ENCODE data around the gene KRTAP25-1.

The KRTAP25-1 gene

DNA sequence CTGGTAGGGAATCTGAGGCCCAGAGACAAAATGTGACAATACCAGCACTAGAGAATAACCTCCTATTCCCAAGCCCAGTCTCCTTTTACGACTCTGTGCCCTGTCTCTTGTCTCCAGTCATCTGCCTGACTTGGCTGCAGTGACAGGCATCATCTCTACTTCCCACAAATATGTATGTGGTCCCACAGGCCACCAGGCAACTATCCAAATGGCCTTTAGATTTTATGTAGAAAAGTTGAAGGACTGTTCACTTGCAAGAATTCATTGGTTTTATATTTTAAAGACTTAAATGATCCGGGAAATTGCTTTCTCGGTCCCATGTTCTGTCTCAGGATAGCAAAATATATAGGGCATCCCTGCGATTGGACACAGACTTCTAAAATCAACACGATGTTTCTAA lies 18.2 kb downstream of the KRTAP25-1 start:
- no peak for ATAC-seq (ENCODE audit: low read depth)
- Mint-ChIP-seq H3K4me1 (no peaks in the 10 kb centered on the region), H3K36me3 (no peaks in the 10 kb centered on the region), H3K4me3 (no peak overlapping the region), H3K27ac (no peak overlapping the region), H3K27me3 (no peaks in the 10 kb centered on the region), H3K9me3 (no peaks in the 10 kb centered on the region)
- DNase-seq (ENCODE audit: low spot score in 2 of 2) = no peak

DNA sequence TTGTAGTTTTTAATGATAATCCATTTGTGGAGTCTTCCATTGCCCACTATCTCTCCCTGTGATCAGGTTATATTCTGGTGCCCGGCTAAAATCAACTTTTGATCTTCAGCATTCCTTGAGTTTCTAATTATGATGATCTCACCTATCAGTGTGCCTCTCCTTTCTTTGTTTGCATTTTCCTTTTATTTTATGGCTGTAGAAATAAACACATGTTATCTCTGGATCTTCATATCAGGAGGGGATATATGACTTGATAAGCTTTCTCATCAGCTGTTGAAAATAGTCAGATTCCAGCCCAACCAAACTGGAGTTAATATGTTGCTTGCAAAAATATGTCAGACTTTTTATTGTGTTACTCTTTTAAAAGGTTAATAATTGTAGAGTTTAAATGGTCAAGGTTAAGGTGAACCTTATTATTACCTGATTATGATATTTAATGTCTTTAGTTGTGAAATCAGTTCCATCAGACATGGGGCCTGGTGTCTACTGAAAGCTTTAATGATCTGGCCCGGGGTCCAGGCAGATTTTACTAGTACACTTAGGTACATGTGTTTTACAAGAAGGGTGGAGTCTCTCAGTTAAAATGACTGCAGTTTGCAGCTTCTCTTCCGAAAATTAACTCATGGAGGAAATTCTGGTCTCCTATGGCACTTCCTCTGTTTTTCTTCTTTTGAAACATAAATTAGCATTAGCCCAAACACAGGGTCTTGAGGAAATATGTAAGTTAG lies 19.3 kb downstream of the KRTAP25-1 start:
- no peak overlapping the region for H3K27ac Mint-ChIP-seq
- H3K9me3 Mint-ChIP-seq = peaks cover 3% of the 10 kb centered on the region
- DNase-seq (ENCODE audit: low spot score in 2 of 2) (no peak), ATAC-seq (ENCODE audit: low read depth) (no peak)
- no peak overlapping the region for H3K4me3 Mint-ChIP-seq
- H3K36me3 Mint-ChIP-seq = no peaks in the 10 kb centered on the region
- no peaks in the 10 kb centered on the region for H3K4me1 Mint-ChIP-seq
- no peaks in the 10 kb centered on the region for H3K27me3 Mint-ChIP-seq

GRCh38 chr21:30268608-30269197 lies 20.6 kb downstream of the KRTAP25-1 start:
- H3K27ac Mint-ChIP-seq = no peak overlapping the region
- H3K27me3 Mint-ChIP-seq = no peaks in the 10 kb centered on the region
- DNase-seq (ENCODE audit: low spot score in 2 of 2) (no peak), ATAC-seq (ENCODE audit: low read depth) (no peak)
- peaks cover 3% of the 10 kb centered on the region for H3K9me3 Mint-ChIP-seq
- no peaks in the 10 kb centered on the region for H3K36me3 Mint-ChIP-seq
- H3K4me1 Mint-ChIP-seq = no peaks in the 10 kb centered on the region
- no peak overlapping the region for H3K4me3 Mint-ChIP-seq

- DNase-seq (ENCODE audit: low spot score in 2 of 2) = no peak
- Mint-ChIP-seq H3K27ac (no peak overlapping the region), H3K9me3 (peaks cover 1% of the 10 kb centered on the region), H3K4me1 (no peaks in the 10 kb centered on the region), H3K27me3 (no peaks in the 10 kb centered on the region), H3K36me3 (no peaks in the 10 kb centered on the region), H3K4me3 (no peak overlapping the region)
- no peak for ATAC-seq (ENCODE audit: low read depth)
Observed at GRCh38 chr21:30257773-30258172, 31.5 kb downstream of the KRTAP25-1 start.

- ATAC-seq (ENCODE audit: low read depth) (no peak), DNase-seq (ENCODE audit: low spot score in 2 of 2) (no peak)
- no peaks in the 10 kb centered on the region for H3K36me3 Mint-ChIP-seq
- no peak overlapping the region for H3K4me3 Mint-ChIP-seq
- H3K4me1 Mint-ChIP-seq = no peaks in the 10 kb centered on the region
- H3K9me3 Mint-ChIP-seq = peaks cover 1% of the 10 kb centered on the region
- no peak overlapping the region for H3K27ac Mint-ChIP-seq
- no peaks in the 10 kb centered on the region for H3K27me3 Mint-ChIP-seq
Observed at GRCh38 chr21:30256100-30256499, 33.2 kb downstream of the KRTAP25-1 start.

DNA sequence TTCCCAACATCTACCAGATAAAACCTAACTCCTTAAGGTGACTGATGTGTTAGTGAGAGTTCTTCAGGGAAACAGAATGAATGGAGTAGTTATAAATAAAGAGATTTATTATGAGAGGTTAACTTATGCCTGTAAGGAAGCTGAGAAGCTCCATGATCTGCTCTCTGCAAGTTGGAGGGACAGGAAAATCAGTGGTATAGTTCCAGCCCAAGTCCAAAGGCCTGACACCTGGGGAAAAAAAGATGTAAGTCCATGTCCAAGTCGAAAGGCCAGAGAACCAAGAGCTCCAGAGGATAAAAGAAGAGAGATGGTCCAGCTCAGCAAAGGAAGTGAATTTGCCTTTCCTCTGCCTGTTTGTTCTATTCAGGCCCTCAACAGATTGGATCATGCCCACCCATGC lies 33.6 kb downstream of the KRTAP25-1 start:
- H3K27me3 Mint-ChIP-seq = no peaks in the 10 kb centered on the region
- no peaks in the 10 kb centered on the region for H3K4me1 Mint-ChIP-seq
- no peak overlapping the region for H3K4me3 Mint-ChIP-seq
- no peaks in the 10 kb centered on the region for H3K36me3 Mint-ChIP-seq
- H3K9me3 Mint-ChIP-seq = peaks cover 1% of the 10 kb centered on the region
- DNase-seq (ENCODE audit: low spot score in 2 of 2) (no peak), ATAC-seq (ENCODE audit: low read depth) (no peak)
- H3K27ac Mint-ChIP-seq = no peak overlapping the region

- no peaks in the 10 kb centered on the region for H3K27me3 Mint-ChIP-seq
- DNase-seq (ENCODE audit: low spot score in 2 of 2) (no peak), ATAC-seq (ENCODE audit: low read depth) (no peak)
- H3K27ac Mint-ChIP-seq = no peak overlapping the region
- no peak overlapping the region for H3K4me3 Mint-ChIP-seq
- H3K36me3 Mint-ChIP-seq = no peaks in the 10 kb centered on the region
- H3K9me3 Mint-ChIP-seq = peaks cover 5% of the 10 kb centered on the region
- no peaks in the 10 kb centered on the region for H3K4me1 Mint-ChIP-seq
Observed at GRCh38 chr21:30251781-30252180, 37.5 kb downstream of the KRTAP25-1 start.

DNA sequence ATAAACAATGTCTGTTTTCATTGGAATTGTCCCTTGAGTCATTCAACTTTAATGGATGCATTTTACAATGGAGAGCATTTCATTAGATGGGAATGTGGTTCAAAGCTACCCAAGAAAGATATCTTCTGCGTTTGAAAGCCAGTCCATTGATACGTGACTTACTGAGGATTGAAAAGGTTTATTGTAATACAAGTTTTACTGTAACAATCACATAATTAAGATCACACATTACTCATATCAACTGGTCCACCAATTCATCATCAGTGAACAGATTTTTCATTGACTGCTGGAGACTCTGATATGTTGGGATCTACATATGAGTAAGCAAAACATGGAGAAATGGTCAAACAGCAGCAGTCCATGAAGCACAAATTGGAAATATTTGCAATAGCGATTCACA lies 39.4 kb downstream of the KRTAP25-1 start:
- Mint-ChIP-seq H3K36me3 (no peaks in the 10 kb centered on the region), H3K27me3 (no peaks in the 10 kb centered on the region), H3K4me3 (no peak overlapping the region), H3K4me1 (no peaks in the 10 kb centered on the region), H3K9me3 (peaks cover 5% of the 10 kb centered on the region), H3K27ac (no peak overlapping the region)
- DNase-seq (ENCODE audit: low spot score in 2 of 2) (no peak), ATAC-seq (ENCODE audit: low read depth) (no peak)

DNA sequence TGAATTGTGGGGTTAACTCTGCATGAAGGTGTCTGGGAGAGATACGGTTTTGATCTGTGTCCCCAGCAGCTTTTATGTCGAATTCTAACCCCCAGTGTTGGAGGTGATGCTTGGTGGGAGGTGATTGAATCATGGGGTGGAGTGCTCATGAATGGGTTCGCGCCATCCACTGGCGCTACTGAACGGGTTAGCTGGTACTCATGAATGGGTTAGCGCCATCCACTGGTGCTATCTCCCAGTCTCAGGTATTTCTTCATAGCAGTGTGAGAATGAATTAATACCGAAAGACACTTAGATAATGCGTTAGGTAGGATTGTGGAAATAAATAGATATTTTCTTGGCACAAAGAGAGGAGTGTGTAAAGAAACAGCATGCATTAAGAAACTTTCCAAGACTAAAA lies 40.5 kb downstream of the KRTAP25-1 start:
- ATAC-seq (ENCODE audit: low read depth) (no peak), DNase-seq (ENCODE audit: low spot score in 2 of 2) (no peak)
- Mint-ChIP-seq H3K27ac (no peak overlapping the region), H3K36me3 (no peaks in the 10 kb centered on the region), H3K27me3 (no peaks in the 10 kb centered on the region), H3K9me3 (peaks cover 5% of the 10 kb centered on the region), H3K4me1 (no peaks in the 10 kb centered on the region), H3K4me3 (no peak overlapping the region)

DNA sequence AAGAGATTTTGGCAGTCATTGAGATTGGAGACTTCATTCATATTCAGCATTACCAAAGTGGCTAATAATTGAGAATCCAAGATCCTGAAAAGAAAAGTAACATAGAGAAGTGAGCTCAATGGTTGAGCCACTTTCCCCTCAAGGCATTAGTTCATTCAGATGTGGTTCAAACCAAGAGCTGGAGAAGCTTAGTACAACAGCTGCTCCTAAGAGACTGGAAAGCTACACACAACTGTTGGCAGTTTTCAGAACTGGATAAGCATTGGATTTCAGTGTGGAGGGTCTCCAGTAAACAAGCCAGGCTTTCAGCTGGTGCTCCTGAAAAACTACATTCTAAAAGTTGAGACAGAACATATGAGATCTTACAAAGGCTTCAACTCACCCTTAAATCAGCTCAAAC lies 44.3 kb downstream of the KRTAP25-1 start:
- Mint-ChIP-seq H3K9me3 (peaks cover 2% of the 10 kb centered on the region), H3K4me3 (no peak overlapping the region), H3K27ac (no peak overlapping the region), H3K4me1 (no peaks in the 10 kb centered on the region), H3K36me3 (no peaks in the 10 kb centered on the region), H3K27me3 (no peaks in the 10 kb centered on the region)
- ATAC-seq (ENCODE audit: low read depth) (no peak), DNase-seq (ENCODE audit: low spot score in 2 of 2) (no peak)

DNA sequence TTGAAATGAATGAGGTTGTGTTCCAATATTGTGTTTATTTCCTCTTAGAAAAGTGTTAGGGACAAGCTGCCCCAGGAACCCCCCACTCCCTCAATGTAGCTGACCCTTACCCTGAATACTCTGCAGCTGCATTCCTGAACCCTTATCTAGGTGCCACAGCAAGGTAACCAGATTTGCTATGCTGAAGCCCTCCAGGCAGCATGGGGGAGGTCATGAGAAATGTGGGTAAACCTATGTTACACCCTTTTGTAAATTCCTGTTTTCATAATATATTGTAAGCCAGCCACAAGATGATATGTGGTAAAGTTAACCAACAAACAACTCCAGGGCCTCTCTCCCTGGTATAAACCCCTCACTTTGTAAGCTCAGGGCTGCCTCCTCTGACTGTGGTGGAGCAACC lies 45.6 kb downstream of the KRTAP25-1 start:
- no peak overlapping the region for H3K27ac Mint-ChIP-seq
- no peak for ATAC-seq (ENCODE audit: low read depth)
- H3K9me3 Mint-ChIP-seq = peaks cover 1% of the 10 kb centered on the region
- no peak for DNase-seq (ENCODE audit: low spot score in 2 of 2)
- no peaks in the 10 kb centered on the region for H3K36me3 Mint-ChIP-seq
- H3K4me1 Mint-ChIP-seq = no peaks in the 10 kb centered on the region
- H3K27me3 Mint-ChIP-seq = no peaks in the 10 kb centered on the region
- H3K4me3 Mint-ChIP-seq = no peak overlapping the region

- ATAC-seq (ENCODE audit: low read depth) (no peak), DNase-seq (ENCODE audit: low spot score in 2 of 2) (no peak)
- no peaks in the 10 kb centered on the region for H3K27me3 Mint-ChIP-seq
- H3K4me3 Mint-ChIP-seq = no peak overlapping the region
- no peaks in the 10 kb centered on the region for H3K36me3 Mint-ChIP-seq
- H3K27ac Mint-ChIP-seq = no peak overlapping the region
- no peaks in the 10 kb centered on the region for H3K9me3 Mint-ChIP-seq
- no peaks in the 10 kb centered on the region for H3K4me1 Mint-ChIP-seq
Observed at GRCh38 chr21:30240661-30241060, 48.7 kb downstream of the KRTAP25-1 start.
